ENCODE measurements around the gene MLLT1.

- TF ChIP-seq CTCF (IDR thresholded peaks at IDR 0.05; ENCODE audit: low read depth, low read length, missing input control) (no peak), REST (IDR thresholded peaks at IDR 0.05) (no peak), JUND (IDR thresholded peaks at IDR 0.05) (no peak), GABPA (IDR thresholded peaks at IDR 0.05 in 1 of 2, conservative IDR thresholded peaks at IDR 0.05 in 1 of 2) (no peak), TAF1 (conservative IDR thresholded peaks at IDR 0.05) (no peak), EGR1 (IDR thresholded peaks at IDR 0.05; ENCODE audit: low read depth in 2 of 2) (no peak), RXRA (IDR thresholded peaks at IDR 0.05) (no peak), RAD21 (IDR thresholded peaks at IDR 0.05) (no peak), YY1 (IDR thresholded peaks at IDR 0.05) (no peak), ZBTB33 (IDR thresholded peaks at IDR 0.05) (no peak), ATF3 (IDR thresholded peaks at IDR 0.05) (no peak), HNF4A (conservative IDR thresholded peaks at IDR 0.05) (no peak), SP1 (IDR thresholded peaks at IDR 0.05) (no peak), MAX (IDR thresholded peaks at IDR 0.05) (no peak)
Observed at GRCh38 chr19:6211632-6212402, 68.0 kb downstream of the MLLT1 start.
